Measurements from ENCODE around the gene NEURL2. TPM values are rescaled to one million over a fixed set of nuclear protein-coding genes. Genes with fewer than 3 reads are reported as not detected.
"Not testable (repeated sequence)": the region's sequence is repeated elsewhere in the genome, so short reads cannot be mapped to it uniquely, and the experiment has no call there.

Gene NEURL2
- total RNA-seq, 1 donor from 2014 or later, result 35.1 TPM

GRCh38 chr20:45874576-45874975 is 16.4 kb downstream of the NEURL2 start:
- no peak for DNase-seq (ENCODE audit: low read depth)

GRCh38 chr20:45874104-45874481 is 16.9 kb downstream of the NEURL2 start:
- DNase-seq (ENCODE audit: low read depth), result not testable (repeated sequence)

- no peak for DNase-seq (ENCODE audit: low read depth)
These were observed 17.5 kb downstream of the NEURL2 start for GRCh38 chr20:45873409-45874103.

GRCh38 chr20:45872626-45873025 is 18.4 kb downstream of the NEURL2 start:
- no peak for DNase-seq (ENCODE audit: low read depth)

- no peak for DNase-seq (ENCODE audit: low read depth)
These were observed 23.2 kb downstream of the NEURL2 start for GRCh38 chr20:45867819-45868176.

GRCh38 chr20:45867136-45867818 is 23.7 kb downstream of the NEURL2 start:
- no peak for DNase-seq (ENCODE audit: low read depth)

- DNase-seq (ENCODE audit: low read depth), result no peak
These were observed 24.6 kb downstream of the NEURL2 start for GRCh38 chr20:45866454-45866853.

GRCh38 chr20:45863543-45864470 is 27.2 kb downstream of the NEURL2 start:
- no peak for DNase-seq (ENCODE audit: low read depth)

GRCh38 chr20:45861221-45862075 is 29.6 kb downstream of the NEURL2 start:
- no peak for DNase-seq (ENCODE audit: low read depth)

- DNase-seq (ENCODE audit: low read depth), result no peak
These were observed 30.3 kb downstream of the NEURL2 start for GRCh38 chr20:45860560-45861220.

GRCh38 chr20:45859916-45860315 is 31.1 kb downstream of the NEURL2 start:
- DNase-seq (ENCODE audit: low read depth), result no peak

GRCh38 chr20:45857882-45858216 is 33.2 kb downstream of the NEURL2 start:
- no peak for DNase-seq (ENCODE audit: low read depth)

GRCh38 chr20:45857114-45857881 is 33.7 kb downstream of the NEURL2 start, which contains the start of the genes ACOT8 and ZSWIM3:
ACOT8 (minus strand) TSS chr20:45857392; CDS start chr20:45857315, 77 bp downstream.
ZSWIM3 (plus strand) TSS chr20:45857614; CDS start chr20:45857826, 212 bp downstream.
- DNase-seq (ENCODE audit: low read depth), result peak; percentile 100

- DNase-seq (ENCODE audit: low read depth), result no peak
These were observed 37.5 kb downstream of the NEURL2 start for GRCh38 chr20:45853484-45853883.

- DNase-seq (ENCODE audit: low read depth), result no peak
These were observed 38.7 kb downstream of the NEURL2 start for GRCh38 chr20:45852326-45852725.

- no peak for DNase-seq (ENCODE audit: low read depth)
These were observed 39.5 kb downstream of the NEURL2 start for GRCh38 chr20:45851501-45851900.

- DNase-seq (ENCODE audit: low read depth), result no peak
These were observed 40.1 kb downstream of the NEURL2 start for GRCh38 chr20:45850926-45851325.

GRCh38 chr20:45850238-45850637 is 40.8 kb downstream of the NEURL2 start:
- no peak for DNase-seq (ENCODE audit: low read depth)

- no peak for DNase-seq (ENCODE audit: low read depth)
These were observed 41.9 kb downstream of the NEURL2 start for GRCh38 chr20:45848969-45849582.

Measured in myocyte (in vitro differentiated cells).